HG03432 (cell line): ENCODE results near the gene SOST.

Experiments used
- ATAC-seq: cut with Tn5 transposase; IDR thresholded peaks from one replicate; pipeline ENCODE4 v1.9.1; 2021; ENCODE audit warnings: mild to moderate bottlenecking, moderate library complexity; ENCODE audit not compliant: unreplicated experiment

The SOST gene

DNA sequence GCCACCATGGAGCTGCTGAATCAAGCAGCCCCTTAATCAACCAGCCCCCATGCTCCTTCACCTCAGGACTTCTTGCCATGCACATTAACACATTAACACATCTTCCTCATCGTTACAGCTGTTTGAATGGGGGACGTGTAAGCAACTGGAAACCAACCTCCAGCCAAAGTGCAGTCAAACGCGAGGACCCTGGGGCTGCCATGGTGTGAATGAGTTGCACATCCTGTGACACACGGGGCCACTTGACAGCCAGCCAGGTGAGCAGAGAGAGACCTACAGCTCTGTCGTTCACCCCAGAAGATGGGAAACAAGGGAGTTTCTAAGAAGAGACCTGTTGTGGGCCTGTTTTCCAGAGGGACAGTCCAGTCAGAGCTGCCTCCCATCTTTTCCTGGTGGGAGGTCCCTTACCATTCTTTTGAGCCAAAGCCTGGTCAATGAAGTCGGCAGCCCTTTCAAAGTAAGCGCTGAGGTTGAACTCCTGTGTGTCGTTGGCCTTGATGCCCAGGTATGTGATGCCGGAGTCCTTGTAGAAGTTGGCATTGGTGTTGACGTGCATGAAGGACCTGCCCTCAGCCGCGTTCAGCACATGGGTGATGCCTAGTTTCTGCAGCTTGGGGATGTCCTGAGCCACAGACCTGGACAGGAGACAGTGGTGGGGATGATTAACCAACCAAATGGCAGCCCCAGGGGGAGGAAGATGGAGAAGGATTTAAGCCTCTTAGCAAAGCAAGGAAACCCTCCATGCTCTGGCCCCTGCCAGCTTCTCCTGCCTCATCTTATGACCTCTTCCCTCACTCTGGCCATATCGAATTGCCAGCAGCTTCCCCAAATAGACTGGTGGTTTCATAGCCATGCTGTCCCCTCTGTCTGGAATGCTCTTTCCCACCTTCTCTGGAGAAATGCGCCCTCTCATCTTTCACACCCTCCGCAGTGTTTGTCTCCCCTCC, 16.0 kb upstream of the SOST start:
- no peak for ATAC-seq

DNA sequence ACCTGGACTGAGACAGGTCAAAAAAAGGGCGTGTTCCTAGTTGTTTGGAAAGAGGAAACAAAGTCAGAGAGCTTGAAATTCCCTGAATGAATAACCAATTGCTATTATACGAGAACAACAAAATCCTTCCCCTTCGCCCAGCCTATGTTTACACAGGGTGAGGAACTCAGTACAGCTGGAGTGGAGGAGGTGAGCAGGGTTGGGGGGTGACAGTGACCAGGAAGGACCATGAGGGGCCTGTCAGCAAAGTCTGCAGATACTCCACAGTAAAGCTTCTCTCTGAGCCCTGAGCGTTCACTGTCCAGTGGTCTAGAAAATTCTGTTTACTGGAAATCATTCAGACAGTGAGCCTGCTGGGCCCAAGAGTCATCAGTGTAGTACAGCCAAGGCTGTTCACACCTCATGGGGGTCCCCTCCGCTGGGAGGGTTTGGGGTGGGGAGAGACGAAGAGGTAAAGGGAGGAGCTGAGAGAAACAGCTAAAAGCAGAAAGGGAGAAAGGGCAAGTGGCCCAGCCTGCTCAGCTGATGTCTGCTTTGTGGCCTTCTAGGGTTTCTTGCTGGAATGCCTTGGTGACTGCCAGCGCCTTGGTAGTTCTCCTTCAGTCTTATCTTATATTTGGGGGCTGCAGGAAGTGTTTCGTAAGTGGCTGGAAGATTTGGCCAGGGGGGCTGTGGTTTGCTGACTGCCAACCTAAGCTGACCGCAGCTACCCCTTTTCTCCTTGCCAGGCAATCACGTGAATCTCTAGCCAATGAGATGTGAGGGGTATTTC, 14.5 kb upstream of the SOST start:
- no peak for ATAC-seq

DNA sequence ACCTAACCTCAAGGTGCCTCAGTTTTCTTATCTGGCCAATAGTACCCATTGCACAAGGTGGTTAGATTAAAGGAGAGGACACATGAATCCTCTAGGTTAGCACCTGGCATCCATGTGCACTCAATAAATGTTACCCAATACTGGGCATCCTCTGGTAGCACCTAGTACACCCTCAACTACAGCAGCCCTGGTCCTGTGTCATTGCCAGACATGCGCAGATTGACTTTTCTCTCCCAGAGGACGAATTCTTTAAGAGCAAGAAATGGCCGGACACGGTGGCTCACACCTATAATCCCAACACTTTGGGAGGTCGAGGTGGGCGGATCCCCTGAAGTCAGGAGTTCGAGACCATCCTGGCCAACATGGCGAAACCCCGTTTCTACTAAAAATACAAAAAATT, 12.9 kb upstream of the SOST start:
- no peak for ATAC-seq

DNA sequence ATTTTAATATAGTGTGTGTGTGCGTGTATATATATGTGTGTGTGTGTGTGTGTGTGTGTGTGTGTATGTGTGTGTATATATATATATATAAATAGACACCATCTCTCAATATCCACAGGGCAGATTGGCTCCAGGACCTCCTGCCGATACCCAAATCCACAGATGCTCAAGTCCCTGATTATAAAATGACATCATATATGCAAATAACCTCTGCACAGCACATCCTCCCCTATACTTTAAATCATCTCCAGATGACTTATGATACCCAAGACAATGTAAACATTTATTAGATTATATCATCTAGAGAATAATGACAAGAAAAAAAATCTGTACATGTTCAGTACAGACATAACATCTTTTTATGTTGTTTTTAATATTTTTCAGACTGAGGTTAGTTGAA, 12.4 kb upstream of the SOST start:
- no peak for ATAC-seq

DNA sequence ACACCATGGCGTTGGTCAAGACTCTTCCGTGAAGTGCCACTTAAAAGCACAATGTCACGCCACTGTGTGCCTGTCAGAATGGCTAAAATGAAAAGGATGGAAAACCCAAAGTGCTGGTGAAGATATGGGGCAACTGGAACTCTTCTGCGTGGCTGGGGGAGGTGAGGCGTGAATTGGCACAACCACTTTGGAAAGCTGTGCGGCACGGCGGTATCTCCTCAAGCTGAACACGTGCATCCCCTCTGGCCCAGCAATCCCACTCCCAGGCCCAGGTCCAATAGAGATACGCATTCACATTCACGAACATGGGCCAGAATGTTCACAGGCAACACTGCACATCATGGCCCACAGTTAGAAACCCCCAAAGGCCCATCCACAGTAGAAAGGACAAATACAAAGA, 11.3 kb upstream of the SOST start:
- ATAC-seq: no peak

DNA sequence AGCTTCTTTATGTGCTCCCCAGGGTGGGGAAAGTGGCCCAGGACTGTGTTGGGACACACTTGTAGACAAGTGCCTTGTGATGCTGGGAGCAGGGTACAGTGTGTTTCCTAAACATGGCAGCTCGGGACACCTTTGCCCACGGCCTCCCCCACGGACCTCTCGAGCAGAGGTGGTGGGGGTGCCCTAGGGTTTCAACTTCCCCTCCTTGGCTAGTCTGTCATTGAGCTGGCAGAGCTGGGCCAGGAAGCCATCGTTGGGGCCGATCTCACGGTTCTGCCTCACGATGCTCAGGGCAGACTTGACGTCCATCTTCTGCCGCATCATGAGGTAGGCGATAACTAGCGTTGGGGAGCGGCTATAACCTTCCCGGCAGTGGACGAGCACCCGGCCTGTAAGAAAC, 10.8 kb upstream of the SOST start:
- ATAC-seq: no peak

DNA sequence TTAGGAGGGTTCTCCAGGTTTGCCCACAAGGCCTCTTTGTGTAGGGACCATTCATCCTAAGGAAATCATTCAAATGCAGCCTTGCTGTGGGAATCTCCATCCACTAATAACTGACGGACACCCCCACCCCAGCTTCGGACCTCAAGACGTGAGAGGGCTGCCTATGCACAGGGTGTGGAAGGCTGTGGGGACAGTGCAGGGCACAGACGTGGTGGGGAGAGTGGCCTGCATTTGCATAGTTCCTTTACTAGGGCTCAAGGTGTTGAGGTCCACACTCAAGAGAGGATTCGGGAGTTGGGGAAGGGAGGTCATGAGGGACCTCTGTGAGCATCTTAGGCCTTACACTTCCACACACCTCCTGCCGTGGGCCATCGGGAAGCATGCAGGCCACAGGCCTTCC, 10.4 kb upstream of the SOST start:
- ATAC-seq: no peak

DNA sequence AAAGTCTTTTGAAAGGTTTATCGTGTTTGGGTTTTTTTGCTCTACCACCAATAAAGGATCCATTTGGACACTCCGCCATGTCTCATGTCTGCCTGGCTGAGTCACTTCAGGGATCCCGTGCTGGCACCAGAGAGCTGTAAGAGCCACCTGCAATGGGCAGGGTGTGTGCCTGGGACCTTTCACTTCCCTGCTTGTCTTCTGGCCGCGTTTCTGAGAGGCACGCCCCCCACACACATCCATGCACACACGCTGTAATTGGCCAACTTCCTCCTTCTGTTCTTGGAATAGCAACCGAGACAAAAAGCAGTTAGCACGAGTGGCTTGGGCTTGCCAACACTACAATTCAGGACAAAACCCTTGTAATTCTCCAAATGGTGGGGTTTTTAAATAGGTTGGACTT, 9.8 kb upstream of the SOST start:
- no peak for ATAC-seq

DNA sequence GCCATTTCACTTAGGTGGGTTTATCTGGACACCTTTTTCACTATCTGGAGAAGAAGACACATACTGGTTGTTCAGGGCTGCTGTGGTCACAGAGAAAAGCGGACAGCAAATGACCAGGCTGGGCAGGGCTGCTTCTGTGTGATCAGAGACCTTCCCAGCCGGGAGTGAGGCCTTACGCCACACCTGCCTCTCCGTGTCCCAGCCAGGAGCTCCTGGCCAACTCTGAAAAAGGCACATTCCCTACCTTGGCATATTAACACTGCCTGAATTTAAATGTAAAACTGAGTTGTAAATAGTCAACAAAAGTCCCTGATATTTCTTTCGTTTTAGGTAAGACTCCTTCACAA, 9.1 kb upstream of the SOST start:
- no peak for ATAC-seq

DNA sequence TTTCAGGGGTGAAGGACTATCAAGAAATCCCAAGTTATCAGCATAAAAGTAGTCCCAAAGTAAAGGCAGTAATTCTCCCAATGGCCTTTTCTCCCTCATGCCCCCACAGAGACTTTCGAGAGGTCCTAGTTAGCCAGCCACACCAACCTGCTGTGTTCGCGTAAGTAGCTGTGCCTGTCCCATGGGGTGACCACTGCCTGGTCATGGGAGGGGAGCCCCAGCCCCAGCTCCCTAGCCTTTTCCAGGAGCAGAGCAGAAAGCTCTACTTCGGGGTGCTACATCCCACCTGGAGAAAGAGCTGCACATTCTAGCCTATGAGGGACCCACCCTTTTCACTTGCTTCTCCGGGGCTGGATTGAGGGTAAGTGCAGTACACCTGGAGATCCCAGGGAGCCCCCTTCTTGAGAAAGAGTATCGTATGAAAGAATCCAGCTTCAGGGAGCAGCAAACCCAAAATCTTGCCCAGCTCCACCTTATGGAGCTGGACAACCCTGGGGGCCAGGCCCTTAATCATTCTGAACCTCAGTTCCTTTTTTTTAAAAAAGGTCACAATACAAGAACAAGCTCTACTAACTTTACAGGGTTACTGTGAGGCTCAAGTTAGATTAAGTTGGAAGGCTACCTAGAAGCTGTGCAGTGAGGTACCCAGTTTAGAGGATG, 8.6 kb upstream of the SOST start:
- no peak for ATAC-seq

DNA sequence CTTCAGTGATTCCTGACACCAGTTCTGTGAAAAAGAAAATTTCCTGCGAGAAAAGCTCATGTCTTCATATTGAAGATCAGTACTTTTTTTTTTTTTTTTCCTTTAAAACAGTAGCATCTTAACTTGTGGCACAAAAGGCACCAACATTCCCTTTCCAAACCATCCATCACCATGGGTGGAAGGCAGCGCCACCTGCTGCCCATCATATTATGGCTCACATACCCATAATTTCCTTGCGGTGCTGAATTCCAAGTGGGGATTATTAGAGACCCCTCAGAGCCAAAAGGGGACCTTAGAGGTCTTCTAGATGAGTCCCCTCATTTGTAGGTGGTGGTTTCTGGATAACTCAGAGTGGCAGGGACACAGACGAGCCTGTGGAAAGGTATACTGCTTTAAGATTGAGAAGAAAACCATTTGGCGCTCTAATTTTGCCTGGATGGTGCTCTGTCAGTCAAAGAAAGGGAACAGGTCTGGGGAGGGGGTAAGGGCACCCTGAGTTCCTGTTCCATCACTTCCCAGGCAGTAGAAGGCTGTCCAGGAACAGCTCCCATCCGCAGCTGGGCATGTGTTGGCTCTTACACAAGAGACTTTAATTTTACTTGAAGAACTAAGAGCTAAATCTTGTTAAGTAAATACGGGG, 7.9 kb upstream of the SOST start:
- no peak for ATAC-seq

DNA sequence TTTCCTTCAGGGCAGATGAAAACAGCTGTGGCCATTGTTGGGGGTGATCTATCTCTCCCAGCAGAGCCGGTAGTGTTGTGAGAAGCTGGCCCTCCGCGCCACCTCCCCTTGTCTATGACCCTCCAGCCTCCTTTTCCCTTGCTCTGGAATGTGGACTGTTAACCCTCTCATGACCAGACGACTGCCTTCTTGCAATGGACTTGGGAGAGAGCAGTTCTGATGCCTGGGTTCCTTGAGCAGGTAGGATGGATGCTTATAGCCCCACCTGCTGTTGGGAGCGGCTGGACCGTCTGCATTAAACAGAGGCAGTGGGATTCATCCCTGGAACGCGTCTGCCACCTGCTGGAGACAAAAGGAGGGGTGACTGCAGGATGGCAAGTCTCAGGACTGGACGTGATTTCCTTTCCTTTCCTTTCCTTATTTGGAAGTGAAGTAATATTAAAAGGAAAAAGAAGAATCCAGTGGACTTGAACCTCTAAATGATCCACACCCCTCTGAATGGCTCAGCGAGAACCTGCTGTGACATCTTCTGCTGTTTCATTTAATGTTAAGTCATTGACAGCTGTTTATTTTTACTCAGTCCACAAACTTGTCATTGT, 1.8 kb upstream of the SOST start:
- no peak for ATAC-seq

DNA sequence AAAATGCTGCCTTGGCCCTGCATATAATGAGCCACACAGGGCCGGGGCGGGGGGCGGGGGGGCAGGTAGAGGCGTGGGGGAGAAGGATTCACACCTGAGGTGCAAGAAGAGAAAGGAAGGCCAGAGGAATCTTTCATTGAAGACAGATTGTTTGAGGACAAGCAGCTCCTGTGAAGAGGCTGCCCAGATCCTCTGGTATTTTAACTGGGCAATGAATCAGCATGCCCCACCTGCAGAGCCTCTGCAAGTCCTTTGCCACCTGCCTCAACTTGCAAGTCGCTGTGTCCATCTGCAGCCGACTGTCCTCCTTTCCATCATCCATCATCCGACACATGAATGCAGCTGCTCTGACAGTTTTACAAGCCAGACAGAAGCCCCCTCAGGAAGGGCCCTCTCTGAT, 1.2 kb upstream of the SOST start:
- no peak for ATAC-seq

DNA sequence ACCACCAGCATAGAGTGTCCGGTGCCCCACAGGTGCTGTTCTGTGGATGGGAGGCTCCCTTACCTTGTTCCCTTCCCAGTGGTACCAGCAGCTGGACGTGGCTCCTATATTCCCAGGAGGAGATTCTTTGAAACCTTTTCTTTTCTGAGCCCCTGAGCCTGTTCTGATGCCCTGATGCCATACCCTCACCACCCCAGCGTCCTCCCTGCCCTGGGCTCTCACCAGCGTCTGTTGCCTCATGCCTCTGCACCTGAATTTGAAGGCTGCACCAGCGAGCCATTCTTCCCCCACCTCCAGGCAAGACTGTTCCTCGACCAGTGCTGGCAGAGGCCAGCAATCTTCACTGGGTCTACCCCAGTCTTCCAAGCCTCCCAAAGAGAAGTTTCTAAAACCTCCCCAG, 505 bp downstream of the SOST start:
- no peak for ATAC-seq

DNA sequence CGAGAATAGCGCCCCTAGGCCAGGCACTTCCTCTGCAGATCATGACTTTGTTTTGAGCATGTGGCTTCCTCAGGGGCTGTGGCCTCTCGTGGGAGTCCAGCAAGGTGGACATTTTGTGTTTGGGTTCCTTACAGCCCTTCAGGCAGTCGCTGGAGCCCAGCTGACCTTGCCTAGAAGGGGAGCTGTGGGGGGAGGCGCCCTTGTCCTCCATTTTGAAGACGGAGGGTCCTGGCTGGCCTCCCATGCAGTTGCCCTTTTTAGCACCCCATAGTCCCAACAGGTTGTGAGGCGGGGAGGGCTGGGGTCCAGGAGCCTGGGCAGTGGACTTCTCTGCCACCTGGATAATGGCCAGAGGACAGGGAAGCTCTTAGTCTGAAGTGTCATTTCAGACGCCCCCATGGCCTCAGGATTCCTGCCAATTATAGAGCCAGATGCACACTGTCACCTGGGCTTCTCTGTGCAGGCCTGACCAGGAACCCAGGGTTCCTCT, 1.4 kb downstream of the SOST start:
- ATAC-seq: no peak

DNA sequence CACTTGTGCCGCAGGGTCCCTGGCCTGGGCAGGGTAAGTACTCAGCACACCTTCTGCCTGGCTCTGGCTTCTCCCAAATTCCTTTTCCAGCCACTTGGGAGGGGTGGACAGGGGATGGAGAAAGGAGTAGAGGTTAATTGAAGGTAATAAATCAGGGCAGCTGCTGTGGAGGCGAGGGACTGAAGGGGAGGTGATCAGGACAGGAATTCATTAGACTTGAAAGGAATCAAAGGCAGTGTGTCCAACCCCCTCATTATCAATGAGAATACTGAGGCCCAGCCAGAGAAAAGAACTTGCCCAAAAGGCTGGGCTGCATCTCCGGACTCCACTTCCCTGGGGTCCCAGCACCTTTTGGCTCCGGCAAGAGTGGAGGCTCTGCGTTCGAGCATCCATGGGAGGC, 2.4 kb downstream of the SOST start:
- ATAC-seq: no peak

DNA sequence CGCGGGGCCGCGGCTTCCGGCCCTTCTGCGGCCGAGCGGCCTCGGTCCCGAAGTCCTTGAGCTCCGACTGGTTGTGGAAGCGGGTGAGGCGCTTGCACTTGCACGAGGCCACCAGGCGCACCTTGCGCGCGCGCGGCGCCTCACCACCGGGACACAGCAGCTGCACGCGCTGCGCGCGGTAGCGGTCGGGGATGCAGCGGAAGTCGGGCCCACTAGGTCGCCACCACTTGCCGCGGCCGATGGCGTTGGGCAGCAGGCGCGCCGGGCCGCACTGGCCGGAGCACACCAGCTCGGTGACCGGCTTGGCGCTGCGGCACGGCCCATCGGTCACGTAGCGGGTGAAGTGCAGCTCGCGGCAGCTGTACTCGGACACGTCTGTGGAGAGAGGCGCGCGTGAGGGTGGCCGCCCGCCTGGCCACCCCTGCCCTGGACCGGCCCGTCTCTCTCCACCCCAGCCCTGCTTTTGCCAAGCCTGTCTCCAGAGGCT, 3.2 kb downstream of the SOST start:
- ATAC-seq: no peak

DNA sequence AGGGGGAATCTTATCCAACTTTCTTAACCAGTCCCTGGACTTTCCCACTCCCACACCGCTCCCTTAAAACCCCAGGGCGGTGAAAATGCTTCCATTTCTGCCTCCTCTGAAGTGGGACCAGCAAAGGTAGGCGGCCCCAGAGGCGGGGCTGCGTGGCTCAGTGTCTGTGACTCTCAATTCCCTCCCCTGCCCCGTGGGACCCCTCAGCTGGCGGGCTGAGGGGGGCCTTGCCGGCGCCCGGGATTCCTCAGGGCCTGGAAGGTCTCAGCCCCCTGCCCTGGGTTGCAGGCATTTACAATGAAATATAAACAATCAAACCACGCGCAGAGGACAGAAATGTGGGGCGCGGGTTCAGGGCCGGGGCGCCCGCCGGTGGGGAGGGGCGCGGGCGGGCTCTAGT, 3.6 kb downstream of the SOST start:
- ATAC-seq: no peak

DNA sequence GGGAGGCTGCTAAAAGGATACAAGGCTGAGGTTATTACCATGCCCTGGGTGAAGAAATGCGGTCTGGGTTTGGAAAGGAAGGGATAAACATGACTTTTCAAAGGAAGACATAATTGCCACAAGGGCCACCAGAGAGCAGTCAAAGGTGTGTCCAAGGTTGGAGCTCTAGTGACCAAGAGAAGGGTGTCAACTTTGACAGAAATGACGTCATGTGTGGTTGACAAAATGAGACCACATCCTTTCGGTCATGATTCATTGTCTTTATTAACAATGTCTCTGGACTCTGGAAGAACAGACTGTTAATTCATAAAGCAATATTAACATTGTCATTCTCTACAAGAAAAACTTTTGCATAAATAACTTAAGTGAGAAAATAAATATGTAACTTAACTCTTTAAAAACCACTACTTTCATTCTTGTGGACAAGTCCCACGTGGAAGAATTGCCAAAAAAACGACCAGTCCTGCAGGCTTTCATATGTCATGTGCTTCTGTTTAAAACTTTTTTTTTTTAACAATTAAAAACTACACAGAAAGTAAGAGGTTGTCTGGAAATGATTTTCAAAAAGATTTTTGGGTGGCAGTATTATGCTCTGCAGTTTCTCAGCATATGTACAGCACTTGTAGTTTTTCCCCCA, 5.0 kb downstream of the SOST start:
- ATAC-seq: no peak

DNA sequence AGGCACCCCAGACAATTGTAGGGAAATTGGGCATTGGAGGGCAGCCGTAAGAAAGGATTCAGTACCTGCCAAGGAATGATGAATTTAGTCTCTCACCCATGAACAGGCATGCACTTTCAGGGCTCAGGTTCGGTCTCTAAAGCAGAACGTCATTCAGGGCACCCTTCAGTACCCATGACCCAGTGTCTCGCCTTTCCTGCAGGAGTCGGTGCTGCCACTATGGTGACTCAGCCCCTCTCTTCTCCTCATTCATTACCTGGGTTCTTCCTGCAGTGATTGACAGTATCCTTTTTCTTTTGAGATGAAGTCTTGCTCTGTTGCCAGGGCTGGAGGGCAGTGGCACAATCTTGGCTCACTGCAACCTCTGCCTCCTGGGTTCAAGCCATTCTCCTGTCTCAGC, 8.4 kb downstream of the SOST start:
- no peak for ATAC-seq
